ENCODE data around the gene PARM1.

PARM1 gene

GRCh38 chr4:74997948-74998729 lies 65.2 kb downstream of the PARM1 start:
- H3K4me2 ChIP-seq (ENCODE audit: low read depth, low read length): no peak overlapping the region
- TF ChIP-seq CTCF (IDR thresholded peaks at IDR 0.05; ENCODE audit: low read length): no peak
- no peak for TF ChIP-seq EZH2phosphoT487 (IDR thresholded peaks at IDR 0.05; ENCODE audit: low read length)
- TF ChIP-seq EZH2 (optimal IDR thresholded peaks at IDR 0.05; ENCODE audit: low read depth, low read length): no peak
- no peaks in the 10 kb centered on the region for H3K27me3 ChIP-seq (replicated peaks; ENCODE audit: insufficient read depth, low read length)
- peaks cover 47% of the 10 kb centered on the region for H3K79me2 ChIP-seq (ENCODE audit: low read length)
- no peaks in the 10 kb centered on the region for H4K20me1 ChIP-seq (ENCODE audit: insufficient read depth, low read length)
- H3K36me3 ChIP-seq (replicated peaks; ENCODE audit: insufficient read depth, low read length): no peaks in the 10 kb centered on the region
- no peak overlapping the region for H3K27ac ChIP-seq (ENCODE audit: low read length)
- no peaks in the 10 kb centered on the region for H3K9me2 ChIP-seq (replicated peaks; ENCODE audit: insufficient read depth, low read length)
- H3K9me3 ChIP-seq (replicated peaks; ENCODE audit: insufficient read depth, low read length): no peaks in the 10 kb centered on the region
- H3K4me3 ChIP-seq (ENCODE audit: low read length): no peak overlapping the region
- H3F3A ChIP-seq (ENCODE audit: insufficient read depth, low read length): no peaks in the 10 kb centered on the region
- no peak overlapping the region for H3K9ac ChIP-seq (ENCODE audit: low read length)
- H3K4me1 ChIP-seq (ENCODE audit: low read length): peaks cover 2% of the 10 kb centered on the region; the same call in 1 of the 2 replicates
- no peak overlapping the region for H2AFZ ChIP-seq (ENCODE audit: low read length)
- DNase-seq: no peak

GRCh38 chr4:74999714-75000309 lies 66.9 kb downstream of the PARM1 start:
- TF ChIP-seq CTCF (IDR thresholded peaks at IDR 0.05; ENCODE audit: low read length) (no peak), EZH2 (optimal IDR thresholded peaks at IDR 0.05; ENCODE audit: low read depth, low read length) (no peak), EZH2phosphoT487 (IDR thresholded peaks at IDR 0.05; ENCODE audit: low read length) (no peak)
- DNase-seq: no peak
- H3K4me2 ChIP-seq (ENCODE audit: low read depth, low read length): no peak overlapping the region

DNA sequence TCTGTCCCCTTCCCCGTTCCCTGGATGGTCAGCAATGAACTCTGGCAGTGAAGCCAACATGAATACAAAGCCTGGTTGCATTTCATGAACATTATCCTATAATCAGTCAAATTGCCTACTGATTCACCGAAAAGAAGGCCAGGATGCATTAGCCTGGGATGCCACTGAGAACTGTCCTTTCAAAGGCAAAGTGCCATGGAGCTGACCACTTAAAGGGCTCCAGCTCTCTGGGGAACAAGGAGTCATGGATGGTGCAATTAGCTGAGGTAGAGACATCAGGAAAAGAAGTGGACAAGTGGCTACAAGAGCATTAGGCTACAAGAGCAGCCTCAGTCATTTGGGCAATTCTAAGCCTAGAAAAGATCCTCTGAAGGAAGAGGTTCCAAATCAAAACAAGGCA lies 69.0 kb downstream of the PARM1 start:
- H2AFZ ChIP-seq (ENCODE audit: low read length): no peak overlapping the region
- H3K9me3 ChIP-seq (replicated peaks; ENCODE audit: insufficient read depth, low read length): no peaks in the 10 kb centered on the region
- H3K4me3 ChIP-seq (ENCODE audit: low read length): no peak overlapping the region
- H3K9ac ChIP-seq (ENCODE audit: low read length): no peak overlapping the region
- H3K27ac ChIP-seq (ENCODE audit: low read length): no peak overlapping the region
- peaks cover 50% of the 10 kb centered on the region for H3K79me2 ChIP-seq (ENCODE audit: low read length)
- no peaks in the 10 kb centered on the region for H3K36me3 ChIP-seq (replicated peaks; ENCODE audit: insufficient read depth, low read length)
- TF ChIP-seq EZH2phosphoT487 (IDR thresholded peaks at IDR 0.05; ENCODE audit: low read length) (no peak), CTCF (IDR thresholded peaks at IDR 0.05; ENCODE audit: low read length) (no peak), EZH2 (optimal IDR thresholded peaks at IDR 0.05; ENCODE audit: low read depth, low read length) (no peak)
- peaks cover 28% of the 10 kb centered on the region for H3K4me1 ChIP-seq (ENCODE audit: low read length)
- H3F3A ChIP-seq (ENCODE audit: insufficient read depth, low read length): peaks cover 16% of the 10 kb centered on the region
- no peak overlapping the region for H3K4me2 ChIP-seq (ENCODE audit: low read depth, low read length)
- H3K27me3 ChIP-seq (replicated peaks; ENCODE audit: insufficient read depth, low read length): no peaks in the 10 kb centered on the region
- no peaks in the 10 kb centered on the region for H3K9me2 ChIP-seq (replicated peaks; ENCODE audit: insufficient read depth, low read length)
- DNase-seq: no peak
- no peaks in the 10 kb centered on the region for H4K20me1 ChIP-seq (ENCODE audit: insufficient read depth, low read length)

More at GRCh38 chr4:74999714-75000309, 66.9 kb downstream of the PARM1 start:
- peaks cover 19% of the 10 kb centered on the region for H3K4me1 ChIP-seq (ENCODE audit: low read length)
- H3K9ac ChIP-seq (ENCODE audit: low read length): no peak overlapping the region
- no peaks in the 10 kb centered on the region for H3K27me3 ChIP-seq (replicated peaks; ENCODE audit: insufficient read depth, low read length)
- H2AFZ ChIP-seq (ENCODE audit: low read length): no peak overlapping the region
- no peaks in the 10 kb centered on the region for H4K20me1 ChIP-seq (ENCODE audit: insufficient read depth, low read length)
- H3K27ac ChIP-seq (ENCODE audit: low read length): no peak overlapping the region
- H3K36me3 ChIP-seq (replicated peaks; ENCODE audit: insufficient read depth, low read length): no peaks in the 10 kb centered on the region
- peaks cover 49% of the 10 kb centered on the region for H3K79me2 ChIP-seq (ENCODE audit: low read length)
- no peaks in the 10 kb centered on the region for H3K9me3 ChIP-seq (replicated peaks; ENCODE audit: insufficient read depth, low read length)
- H3F3A ChIP-seq (ENCODE audit: insufficient read depth, low read length): peaks cover 11% of the 10 kb centered on the region
- no peaks in the 10 kb centered on the region for H3K9me2 ChIP-seq (replicated peaks; ENCODE audit: insufficient read depth, low read length)
- H3K4me3 ChIP-seq (ENCODE audit: low read length): no peak overlapping the region

Measured in MM.1S (cell line).